Vagina (tissue), 2 donors: ENCODE data around the gene GYG2.

ENCODE experiments used
- CTCF ChIP-seq, 3 experiments: fragments of 450-650 bp in 2 of 3; fragments of 200-600 bp in 1 of 3; sonication (generic) in 1 of 3; IDR thresholded peaks; one replicate each; pipeline ENCODE4 v1.5.1; 2017 to 2019; ENCODE audit warnings: antibody characterized with exemption in 3 of 3, mild to moderate bottlenecking in 2 of 3, moderate library complexity in 2 of 3
- POLR2A ChIP-seq, 2 donors: fragments of 450-650 bp; IDR thresholded peaks; one replicate each; pipeline ENCODE4 v1.6.1; 2017; ENCODE audit warnings: antibody characterized with exemption in 2 of 2, mild to moderate bottlenecking in 2 of 2, moderate library complexity in 2 of 2
- POLR2AphosphoS5 ChIP-seq, 2 donors: sonication (generic); formaldehyde crosslinking; IDR thresholded peaks; one replicate each; pipeline ENCODE4 v1.9.0; 2017; ENCODE audit warnings: antibody characterized with exemption in 2 of 2, mild to moderate bottlenecking in 2 of 2, low read depth in 1 of 2; ENCODE audit not compliant: insufficient read depth in 1 of 2

- no peak for TF ChIP-seq CTCF (IDR thresholded peaks at IDR 0.05)
- TF ChIP-seq POLR2A (IDR thresholded peaks at IDR 0.05): no peak
- no peak for TF ChIP-seq POLR2AphosphoS5 (IDR thresholded peaks at IDR 0.05; ENCODE audit: insufficient read depth in 1 of 2, low read depth in 1 of 2)
Observed at GRCh38 chrX:2898846-2899512, 70.2 kb downstream of the GYG2 start.
